ENCODE results near the gene AVPR1A. TPM values are rescaled to one million over a fixed set of nuclear protein-coding genes. Genes with fewer than 3 reads are reported as not detected.

Gene AVPR1A
- total RNA-seq, 1 experiment from 2014 or later: 0.07 TPM

GRCh38 chr12:63163541-63163940 lies 12.5 kb upstream of the AVPR1A start:
- Histone ChIP-seq H3K36me3 (ENCODE audit: control insufficient read depth in 1 of 2, insufficient read depth in 2 of 2, low read length in 2 of 2) (no peaks in the 10 kb centered on the region), H3K9me2 (ENCODE audit: insufficient read depth) (no peaks in the 10 kb centered on the region), H3K9ac (ENCODE audit: low read length) (no peak overlapping the region), H3K4me1 (ENCODE audit: control insufficient read depth in 1 of 2, insufficient read depth in 2 of 2, low read length in 2 of 2) (no peaks in the 10 kb centered on the region), H3K79me2 (ENCODE audit: insufficient read depth, low read length) (no peaks in the 10 kb centered on the region), H3K27me3 (ENCODE audit: insufficient read depth, low read length) (no peaks in the 10 kb centered on the region), H3K27ac (ENCODE audit: low read depth, low read length) (no peak overlapping the region), H3K4me2 (ENCODE audit: low read length) (no peak overlapping the region), H3K9me3 (ENCODE audit: control insufficient read depth in 1 of 2, insufficient read depth in 1 of 2, low read depth in 1 of 2, low read length in 2 of 2) (no peaks in the 10 kb centered on the region), H4K20me1 (ENCODE audit: insufficient read depth) (no peaks in the 10 kb centered on the region), H3K4me3 (replicated peaks in 1 of 2; ENCODE audit: low read depth in 1 of 2, low read length in 2 of 2) (no peak overlapping the region), H2AFZ (ENCODE audit: low read depth, low read length, poor library complexity, severe bottlenecking) (no peak overlapping the region)
- POLR2A ChIA-PET: no interaction called here
- intact Hi-C loops (cut with micrococcal nuclease): no loop called here
- DNase-seq (ENCODE audit: low read depth, low spot score): no peak
- no peak for ATAC-seq
- CTCF ChIA-PET: interaction anchor here (2.0 kb wide), 1 partner anchor 12 kb away, joined by 8 read pairs; no protein-coding TSS in a partner anchor
- RAD21 ChIA-PET (ENCODE audit: low non-redundant PET in 1 of 2, low total read pairs in 2 of 2, uncharacterized antibody in 2 of 2, unreplicated experiment in 2 of 2): no interaction called here
- no TSS peak for BruUV-seq (replicated peaks)
- no peak for TF ChIP-seq ATF3 (IDR thresholded peaks at IDR 0.05)
- TF ChIP-seq CBX3 (IDR thresholded peaks at IDR 0.05; ENCODE audit: low read depth): no peak
- no peak for TF ChIP-seq CTCF (IDR thresholded peaks at IDR 0.05 in 2 of 3, conservative IDR thresholded peaks at IDR 0.05 in 1 of 3; ENCODE audit: borderline replicate concordance in 1 of 3, insufficient read depth in 1 of 3, low read depth in 2 of 3, low read length in 2 of 3)
- no peak for TF ChIP-seq ELF1 (IDR thresholded peaks at IDR 0.05; ENCODE audit: borderline replicate concordance, low read depth)
- no peak for TF ChIP-seq JUND (IDR thresholded peaks at IDR 0.05)
- no peak for TF ChIP-seq EGR1 (IDR thresholded peaks at IDR 0.05; ENCODE audit: low read depth)
- TF ChIP-seq CEBPB (IDR thresholded peaks at IDR 0.05; ENCODE audit: low read depth): no peak
- TF ChIP-seq TCF7L2 (IDR thresholded peaks at IDR 0.05; ENCODE audit: borderline replicate concordance, extremely low read depth, insufficient read depth, insufficient read length): no peak
- TF ChIP-seq SRF (IDR thresholded peaks at IDR 0.05; ENCODE audit: low read depth): no peak
- TF ChIP-seq REST (IDR thresholded peaks at IDR 0.05; ENCODE audit: low read depth): no peak
- no peak for TF ChIP-seq ZBTB33 (IDR thresholded peaks at IDR 0.05; ENCODE audit: extremely low read depth, insufficient replicate concordance, low read length)
